GM19455 (cell line): ENCODE data around the gene COQ6.
"Not testable (repeated sequence)": the region's sequence is repeated elsewhere in the genome, so short reads cannot be mapped to it uniquely, and the experiment has no call there.

Experiments
- ATAC-seq: cut with Tn5 transposase; IDR thresholded peaks from one replicate; pipeline ENCODE4 v1.9.1; 2021; ENCODE audit not compliant: unreplicated experiment

COQ6 gene

GRCh38 chr14:73949752-73950734 is at the start of gene COQ6, which contains the start of gene FAM161B:
Gene COQ6 (plus strand): TSS chr14:73950302. CDS start chr14:73950333, 31 bp downstream.
Gene FAM161B (minus strand): TSS chr14:73950094. CDS start chr14:73950026, 68 bp downstream.
- peak; percentile 92 for ATAC-seq

GRCh38 chr14:73903028-73903427 is 47.1 kb upstream of the COQ6 start:
- ATAC-seq = no peak

GRCh38 chr14:73909681-73910080 is 40.4 kb upstream of the COQ6 start:
- no peak for ATAC-seq

GRCh38 chr14:73913256-73913655 is 36.8 kb upstream of the COQ6 start:
- no peak for ATAC-seq

GRCh38 chr14:73916324-73916723 is 33.8 kb upstream of the COQ6 start:
- no peak for ATAC-seq

GRCh38 chr14:73919457-73919856 is 30.6 kb upstream of the COQ6 start:
- not testable (repeated sequence) for ATAC-seq

GRCh38 chr14:73924337-73924736 is 25.8 kb upstream of the COQ6 start:
- ATAC-seq = no peak

- no peak for ATAC-seq
Observed at GRCh38 chr14:73935666-73936065, 14.4 kb upstream of the COQ6 start.

GRCh38 chr14:73936548-73936947 is 13.6 kb upstream of the COQ6 start:
- no peak for ATAC-seq

GRCh38 chr14:73937012-73937411 is 13.1 kb upstream of the COQ6 start:
- ATAC-seq = no peak

GRCh38 chr14:73942180-73942579 is 7.9 kb upstream of the COQ6 start:
- ATAC-seq = no peak

GRCh38 chr14:73943083-73943482 is 7.0 kb upstream of the COQ6 start:
- no peak for ATAC-seq

GRCh38 chr14:73944432-73945158 is 5.5 kb upstream of the COQ6 start:
- no peak for ATAC-seq

GRCh38 chr14:73945159-73945670 is 4.9 kb upstream of the COQ6 start:
- ATAC-seq = no peak

- ATAC-seq = no peak
Observed at GRCh38 chr14:73953731-73954130, 3.6 kb downstream of the COQ6 start.

GRCh38 chr14:73955674-73956073 is 5.6 kb downstream of the COQ6 start:
- no peak for ATAC-seq

GRCh38 chr14:73958591-73958990 is 8.5 kb downstream of the COQ6 start:
- ATAC-seq = no peak

GRCh38 chr14:73961192-73961591 is 11.1 kb downstream of the COQ6 start:
- ATAC-seq = no peak

- ATAC-seq = no peak
Observed at GRCh38 chr14:73965216-73965615, 15.1 kb downstream of the COQ6 start.

- no peak for ATAC-seq
Observed at GRCh38 chr14:73968885-73969284, 18.8 kb downstream of the COQ6 start.

GRCh38 chr14:73973497-73973896 is 23.4 kb downstream of the COQ6 start:
- no peak for ATAC-seq

- ATAC-seq = no peak
Observed at GRCh38 chr14:73976125-73976524, 26.0 kb downstream of the COQ6 start.
